Endothelial cell of umbilical vein (primary cell): ENCODE data around the gene CELF2.

Experiments used
- EZH2 ChIP-seq: IDR thresholded peaks from 2 replicates; pipeline ENCODE4 v1.6.1; 2012; ENCODE audit warnings: borderline replicate concordance, low read depth, mild to moderate bottlenecking, moderate library complexity, low read length, inconsistent platforms; ENCODE audit not compliant: severe bottlenecking
- FOS ChIP-seq: IDR thresholded peaks from 2 replicates; pipeline ENCODE4 v1.6.1; 2011; ENCODE audit warnings: mild to moderate bottlenecking, low read length, moderate library complexity, borderline replicate concordance; ENCODE audit not compliant: insufficient read depth
- GATA2 ChIP-seq: IDR thresholded peaks from 2 replicates; pipeline ENCODE4 v1.7.0; 2011; ENCODE audit warnings: low read depth, mild to moderate bottlenecking, moderate library complexity, mixed read lengths, low read length; ENCODE audit not compliant: insufficient read length, insufficient read depth
- JUN ChIP-seq: IDR thresholded peaks from 2 replicates; pipeline ENCODE4 v1.6.1; 2011; ENCODE audit warnings: borderline replicate concordance, low read depth; ENCODE audit not compliant: insufficient read length, insufficient read depth
- MYC ChIP-seq: IDR thresholded peaks from one replicate; pipeline ENCODE4 v1.6.1; 2011; ENCODE audit warnings: mild to moderate bottlenecking, low read depth, low read length
- POLR2A ChIP-seq: IDR thresholded peaks from 2 replicates; pipeline ENCODE4 v1.6.1; 2012; ENCODE audit warnings: low read depth, mild to moderate bottlenecking, control low read depth, low read length
- POLR2AphosphoS5 ChIP-seq: IDR thresholded peaks from 2 replicates; pipeline ENCODE4 v1.6.1; 2012; ENCODE audit warnings: low read depth, mild to moderate bottlenecking, control low read depth, low read length, moderate library complexity; ENCODE audit not compliant: insufficient read depth
- TF ChIP-seq, protein P1 (sequence below), 2 donors: IDR thresholded peaks; 1 replicate in 1 of 2; 2 replicates in 1 of 2; pipeline ENCODE4 v1.5.1; 2011; ENCODE audit warnings: low read length in 2 of 2, mild to moderate bottlenecking in 2 of 2, moderate library complexity in 2 of 2, control low read depth in 1 of 2, inconsistent platforms in 1 of 2, low read depth in 1 of 2; ENCODE audit not compliant: insufficient read depth in 1 of 2; ENCODE audit errors: extremely low read depth in 1 of 2
- TF ChIP-seq, protein P2 (sequence below): IDR thresholded peaks from 2 replicates; pipeline ENCODE4 v1.6.1; 2011; ENCODE audit not compliant: insufficient read depth, insufficient read length

DNA sequence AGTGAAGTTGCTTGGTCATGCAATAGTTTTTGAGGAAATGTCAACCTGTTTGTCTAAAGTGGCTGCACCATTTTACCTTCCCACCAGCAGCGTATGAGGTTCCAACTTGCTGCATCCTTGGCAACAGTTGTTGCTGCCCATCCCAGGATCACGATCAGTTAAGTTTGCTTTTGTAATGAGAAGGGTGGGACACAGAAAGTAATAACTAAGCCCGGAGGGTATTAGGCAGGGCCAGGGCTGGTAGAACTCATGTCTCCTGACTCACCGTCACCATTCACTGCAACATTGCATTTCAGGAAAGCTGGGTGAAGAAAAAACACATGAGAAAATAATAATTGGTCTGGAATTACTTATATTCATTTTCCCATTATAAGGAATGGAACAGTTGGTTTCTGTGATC lies 25.4 kb downstream of the CELF2 start:
- TF ChIP-seq, protein P1, sequence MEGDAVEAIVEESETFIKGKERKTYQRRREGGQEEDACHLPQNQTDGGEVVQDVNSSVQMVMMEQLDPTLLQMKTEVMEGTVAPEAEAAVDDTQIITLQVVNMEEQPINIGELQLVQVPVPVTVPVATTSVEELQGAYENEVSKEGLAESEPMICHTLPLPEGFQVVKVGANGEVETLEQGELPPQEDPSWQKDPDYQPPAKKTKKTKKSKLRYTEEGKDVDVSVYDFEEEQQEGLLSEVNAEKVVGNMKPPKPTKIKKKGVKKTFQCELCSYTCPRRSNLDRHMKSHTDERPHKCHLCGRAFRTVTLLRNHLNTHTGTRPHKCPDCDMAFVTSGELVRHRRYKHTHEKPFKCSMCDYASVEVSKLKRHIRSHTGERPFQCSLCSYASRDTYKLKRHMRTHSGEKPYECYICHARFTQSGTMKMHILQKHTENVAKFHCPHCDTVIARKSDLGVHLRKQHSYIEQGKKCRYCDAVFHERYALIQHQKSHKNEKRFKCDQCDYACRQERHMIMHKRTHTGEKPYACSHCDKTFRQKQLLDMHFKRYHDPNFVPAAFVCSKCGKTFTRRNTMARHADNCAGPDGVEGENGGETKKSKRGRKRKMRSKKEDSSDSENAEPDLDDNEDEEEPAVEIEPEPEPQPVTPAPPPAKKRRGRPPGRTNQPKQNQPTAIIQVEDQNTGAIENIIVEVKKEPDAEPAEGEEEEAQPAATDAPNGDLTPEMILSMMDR (IDR thresholded peaks at IDR 0.05; ENCODE audit: extremely low read depth in 1 of 2, insufficient read depth in 1 of 2, low read depth in 1 of 2, low read length in 2 of 2) = no peak
- TF ChIP-seq FOS (no peak), POLR2AphosphoS5 (no peak), POLR2A (no peak), EZH2 (no peak), MYC (no peak), JUN (no peak), GATA2 (no peak)
- TF ChIP-seq, protein P2, sequence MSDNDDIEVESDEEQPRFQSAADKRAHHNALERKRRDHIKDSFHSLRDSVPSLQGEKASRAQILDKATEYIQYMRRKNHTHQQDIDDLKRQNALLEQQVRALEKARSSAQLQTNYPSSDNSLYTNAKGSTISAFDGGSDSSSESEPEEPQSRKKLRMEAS = no peak
